ENCODE results near the gene NDUFAF8. TPM values are rescaled to one million over a fixed set of nuclear protein-coding genes. Genes with fewer than 3 reads are reported as not detected.

The NDUFAF8 gene
- total RNA-seq, 2 experiments from 2014 or later: 72.3 to 75.4 TPM

- POLR2A ChIA-PET: interaction anchor here (0.6 to 0.9 kb wide), 3 partner anchors 22 to 307 kb away, joined by 3 to 4 read pairs (median 3); no protein-coding TSS in a partner anchor
Measured at GRCh38 chr17:81279278-81280275, 40.5 kb downstream of the NDUFAF8 start.

GRCh38 chr17:81280571-81280970 is 41.5 kb downstream of the NDUFAF8 start:
- no peak for TF ChIP-seq CTCF (IDR thresholded peaks at IDR 0.05)
- H3K27me3 Mint-ChIP-seq: no peaks in the 10 kb centered on the region
- DNase-seq: no peak
- intact Hi-C loops (cut with micrococcal nuclease): no loop called here
- H3K9me3 Mint-ChIP-seq: no peaks in the 10 kb centered on the region
- peaks cover 32% of the 10 kb centered on the region for H3K36me3 Mint-ChIP-seq (ENCODE audit: low read depth)
- no peak overlapping the region for H3K27ac Mint-ChIP-seq
- CTCF ChIA-PET: interaction anchor here (1.3 kb wide), 1 partner anchor 11 kb away, joined by 3 read pairs; no protein-coding TSS in a partner anchor
- no peak for ATAC-seq
- no peak overlapping the region for H3K4me3 Mint-ChIP-seq
- peaks cover 9% of the 10 kb centered on the region for H3K4me1 Mint-ChIP-seq (ENCODE audit: low read depth)
- POLR2A ChIA-PET: interaction anchor here (0.9 kb wide), 1 partner anchor 275 kb away, joined by 3 read pairs; no protein-coding TSS in a partner anchor

More at GRCh38 chr17:81279278-81280275, 40.5 kb downstream of the NDUFAF8 start:
- no peak overlapping the region for H3K27ac Mint-ChIP-seq
- TF ChIP-seq CTCF (IDR thresholded peaks at IDR 0.05): no peak
- H3K4me1 Mint-ChIP-seq (ENCODE audit: low read depth): peaks cover 4% of the 10 kb centered on the region
- H3K4me3 Mint-ChIP-seq: no peak overlapping the region
- DNase-seq (no peak), ATAC-seq (no peak)
- H3K36me3 Mint-ChIP-seq (ENCODE audit: low read depth): peaks cover 26% of the 10 kb centered on the region
- no peaks in the 10 kb centered on the region for H3K27me3 Mint-ChIP-seq
- CTCF ChIA-PET: interaction anchor here (1.3 kb wide), 1 partner anchor 12 kb away, joined by 3 read pairs; no protein-coding TSS in a partner anchor
- intact Hi-C loops (cut with micrococcal nuclease): no loop called here
- H3K9me3 Mint-ChIP-seq: no peaks in the 10 kb centered on the region

DNA sequence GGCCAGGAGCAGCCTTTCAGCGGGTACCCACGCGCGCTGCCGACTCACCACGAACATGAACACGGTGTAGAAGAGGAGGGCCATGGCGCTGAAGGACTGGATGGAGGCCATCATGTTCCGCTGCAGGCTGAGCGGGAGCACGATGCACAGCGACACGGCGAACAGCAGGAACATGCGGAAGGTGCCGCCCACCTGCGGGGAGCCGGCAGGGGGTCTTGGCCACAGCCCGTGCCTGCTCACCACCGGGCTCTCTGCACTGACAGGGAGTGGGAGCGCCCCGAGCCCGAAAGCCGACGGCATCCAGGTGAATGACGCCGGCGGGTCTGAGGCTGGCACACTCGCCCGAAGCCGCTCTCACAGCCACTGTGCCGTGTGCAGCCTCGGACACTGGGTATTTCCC is 43.0 kb downstream of the NDUFAF8 start:
- ChIA-PET POLR2A (no interaction called here), CTCF (no interaction called here)
- Mint-ChIP-seq H3K27me3 (no peaks in the 10 kb centered on the region), H3K4me1 (ENCODE audit: low read depth) (peaks cover 20% of the 10 kb centered on the region), H3K4me3 (no peak overlapping the region), H3K36me3 (ENCODE audit: low read depth) (peaks cover 24% of the 10 kb centered on the region), H3K9me3 (no peaks in the 10 kb centered on the region), H3K27ac (no peak overlapping the region)
- ATAC-seq: no peak
- intact Hi-C loops (cut with micrococcal nuclease): no loop called here
- TF ChIP-seq CTCF (IDR thresholded peaks at IDR 0.05): no peak
- DNase-seq: no peak

GRCh38 chr17:81282876-81283275 is 43.8 kb downstream of the NDUFAF8 start:
- peaks cover 22% of the 10 kb centered on the region for H3K4me1 Mint-ChIP-seq (ENCODE audit: low read depth)
- no peak overlapping the region for H3K4me3 Mint-ChIP-seq
- peaks cover 23% of the 10 kb centered on the region for H3K36me3 Mint-ChIP-seq (ENCODE audit: low read depth)
- no peaks in the 10 kb centered on the region for H3K9me3 Mint-ChIP-seq
- no peak for ATAC-seq
- H3K27me3 Mint-ChIP-seq: no peaks in the 10 kb centered on the region
- TF ChIP-seq CTCF (IDR thresholded peaks at IDR 0.05): no peak
- CTCF ChIA-PET: interaction anchor here (1.1 kb wide), 1 partner anchor 202 kb away, joined by 3 read pairs; no protein-coding TSS in a partner anchor
- intact Hi-C loops (cut with micrococcal nuclease): no loop called here
- DNase-seq: no peak
- POLR2A ChIA-PET: no interaction called here
- H3K27ac Mint-ChIP-seq: no peak overlapping the region
